ENCODE results near the gene NUP50. TPM values are rescaled to one million over a fixed set of nuclear protein-coding genes. Genes with fewer than 3 reads are reported as not detected.

NUP50 gene
- 45.6 and 49.2 TPM in 2 replicates for total RNA-seq

- peak; percentile 93 to 97 for DNase-seq (ENCODE audit: low read depth in 2 of 2)
Measured at GRCh38 chr22:45163451-45164269, at the start of gene NUP50. Gene NUP50 (plus strand): TSS chr22:45163925. CDS start chr22:45168178, 4,253 bp downstream.

GRCh38 chr22:45120440-45120839 is 43.3 kb upstream of the NUP50 start:
- no peak for DNase-seq (ENCODE audit: low read depth in 2 of 2)

GRCh38 chr22:45120931-45121330 is 42.8 kb upstream of the NUP50 start:
- DNase-seq (ENCODE audit: low read depth in 2 of 2), result no peak

GRCh38 chr22:45124176-45124847 is 39.4 kb upstream of the NUP50 start:
- no peak for DNase-seq (ENCODE audit: low read depth in 2 of 2)

- no peak for DNase-seq (ENCODE audit: low read depth in 2 of 2)
Measured at GRCh38 chr22:45125188-45125587, 38.5 kb upstream of the NUP50 start.

GRCh38 chr22:45127866-45128265 is 35.9 kb upstream of the NUP50 start:
- DNase-seq (ENCODE audit: low read depth in 2 of 2), result no peak

- DNase-seq (ENCODE audit: low read depth in 2 of 2), result no peak
Measured at GRCh38 chr22:45129703-45130524, 33.8 kb upstream of the NUP50 start.

- no peak for DNase-seq (ENCODE audit: low read depth in 2 of 2)
Measured at GRCh38 chr22:45130891-45131290, 32.8 kb upstream of the NUP50 start.

GRCh38 chr22:45131749-45132148 is 32.0 kb upstream of the NUP50 start:
- no peak for DNase-seq (ENCODE audit: low read depth in 2 of 2)

GRCh38 chr22:45134313-45134712 is 29.4 kb upstream of the NUP50 start:
- DNase-seq (ENCODE audit: low read depth in 2 of 2), result no peak

- no peak for DNase-seq (ENCODE audit: low read depth in 2 of 2)
Measured at GRCh38 chr22:45136594-45136993, 27.1 kb upstream of the NUP50 start.

GRCh38 chr22:45139693-45140092 is 24.0 kb upstream of the NUP50 start:
- no peak for DNase-seq (ENCODE audit: low read depth in 2 of 2)

- no peak for DNase-seq (ENCODE audit: low read depth in 2 of 2)
Measured at GRCh38 chr22:45142376-45142775, 21.3 kb upstream of the NUP50 start.

GRCh38 chr22:45144916-45145315 is 18.8 kb upstream of the NUP50 start:
- no peak for DNase-seq (ENCODE audit: low read depth in 2 of 2)

- DNase-seq (ENCODE audit: low read depth in 2 of 2), result no peak
Measured at GRCh38 chr22:45149671-45150070, 14.1 kb upstream of the NUP50 start.

GRCh38 chr22:45150139-45150538 is 13.6 kb upstream of the NUP50 start:
- no peak for DNase-seq (ENCODE audit: low read depth in 2 of 2)

- no peak for DNase-seq (ENCODE audit: low read depth in 2 of 2)
Measured at GRCh38 chr22:45151503-45151902, 12.2 kb upstream of the NUP50 start.

- peak in 1 of 2 donors; percentile 14 for DNase-seq (ENCODE audit: low read depth in 2 of 2)
Measured at GRCh38 chr22:45154383-45154782, 9.3 kb upstream of the NUP50 start.

- DNase-seq (ENCODE audit: low read depth in 2 of 2), result no peak
Measured at GRCh38 chr22:45155050-45155840, 8.5 kb upstream of the NUP50 start.

- no peak for DNase-seq (ENCODE audit: low read depth in 2 of 2)
Measured at GRCh38 chr22:45157907-45158306, 5.8 kb upstream of the NUP50 start.
